HepG2 (cell line): ENCODE measurements around the gene PPP1CC. TPM values are rescaled to one million over a fixed set of nuclear protein-coding genes. Genes with fewer than 3 reads are reported as not detected.

Experiments
- ATAC-seq: fragments of 200-7000 bp; cut with Tn5 transposase; 3 replicates; pipeline ENCODE4 v1.9.1; 2020; ENCODE audit warnings: mild to moderate bottlenecking, moderate library complexity
- BruUV-seq: library from RNA; stranded (reverse); fragments of 400-500 nt; replicated peaks from 2 replicates; lab custom pipeline; 2021; lab: Mats Ljungman, UMichigan
- CTCF ChIA-PET: fragments of 300-600 bp; formaldehyde crosslinking; extraction: SDS; loops from one replicate; lab custom pipeline; 2021; ENCODE audit warnings: low total read pairs, inconsistent platforms, low intra/inter-chr PET ratio; lab: Yijun Ruan, JAX
- POLR2A ChIA-PET: fragments of 350-600 bp; sonication (Branson Sonifier 250); formaldehyde crosslinking; loops from one replicate; lab custom pipeline; 2020; ENCODE audit warnings: antibody characterized with exemption, inconsistent platforms; lab: Yijun Ruan, JAX
- DNase-seq: peaks from one replicate; pipeline ENCODE4 v3.0.0-alpha.2; 2015; ENCODE audit warnings: low spot score
- FAIRE-seq: peaks from 3 replicates; lab custom pipeline; 2011; peaks lifted over from hg19 to GRCh38; lab: Jason Lieb, UNC
- H2AFZ ChIP-seq: one replicate; pipeline ENCODE4 v1.6.1; 2011; ENCODE audit warnings: low read length, inconsistent platforms
- H3K27ac ChIP-seq: fragments of 300-600 bp; 3 replicates; pipeline ENCODE4 v1.8.0; 2011; ENCODE audit warnings: mixed run types, mild to moderate bottlenecking, mixed read lengths, low read length, inconsistent platforms; ENCODE audit not compliant: insufficient read depth; ENCODE audit errors: extremely low read length
- H3K27me3 ChIP-seq, 2 experiments: fragments of 200-600 bp in 1 of 2; 2 replicates in 1 of 2; 3 replicates in 1 of 2; pipeline versions ENCODE4 v1.6.0 to v1.8.0; 2011; ENCODE audit warnings: low read length in 2 of 2, mild to moderate bottlenecking in 2 of 2, moderate library complexity in 2 of 2, inconsistent platforms in 1 of 2; ENCODE audit not compliant: insufficient read depth in 2 of 2, control insufficient read depth in 1 of 2
- H3K36me3 ChIP-seq, 2 experiments: fragments of 200-600 bp in 1 of 2; replicated peaks in 1 of 2; 2 replicates in 1 of 2; 3 replicates in 1 of 2; pipeline versions ENCODE4 v1.5.1 to v1.8.0; 2011; ENCODE audit warnings: low read length in 2 of 2, inconsistent platforms in 1 of 2; ENCODE audit not compliant: insufficient read depth in 2 of 2, control insufficient read depth in 1 of 2
- H3K4me1 ChIP-seq: 2 replicates; pipeline ENCODE4 v1.5.1; 2012; ENCODE audit warnings: low read length, inconsistent platforms; ENCODE audit not compliant: insufficient read depth
- H3K4me2 ChIP-seq: 2 replicates; pipeline ENCODE4 v1.6.0; 2011; ENCODE audit warnings: low read depth, low read length, inconsistent platforms
- H3K4me3 ChIP-seq, 3 experiments: fragments of 200-600 bp in 1 of 3; sonication (generic), shearing (Covaris generic) in 1 of 3; replicated peaks in 1 of 3; 2 replicates each; pipeline ENCODE4 v1.5.1; 2011 to 2016; ENCODE audit warnings: low read length in 3 of 3, inconsistent platforms in 2 of 3, low read depth in 2 of 3, mild to moderate bottlenecking in 2 of 3, control low read depth in 1 of 3, mixed read lengths in 1 of 3; ENCODE audit not compliant: insufficient read depth in 1 of 3
- H3K79me2 ChIP-seq: one replicate; pipeline ENCODE4 v1.6.1; 2011; ENCODE audit warnings: low read length, inconsistent platforms; ENCODE audit not compliant: insufficient read depth
- H3K9ac ChIP-seq: 2 replicates; pipeline ENCODE4 v1.6.0; 2011; ENCODE audit warnings: mild to moderate bottlenecking, low read depth, low read length, inconsistent platforms; ENCODE audit not compliant: insufficient read depth
- H3K9me3 ChIP-seq: 2 replicates; pipeline ENCODE4 v1.5.1; 2012; ENCODE audit warnings: mild to moderate bottlenecking, low read length
- H4K20me1 ChIP-seq: 2 replicates; pipeline ENCODE4 v1.6.0; 2011; ENCODE audit warnings: inconsistent platforms, mild to moderate bottlenecking, low read length, moderate library complexity; ENCODE audit not compliant: insufficient read depth
- BCL6 ChIP-seq: IDR thresholded peaks from 2 replicates; pipeline ENCODE4 v1.6.1; 2016; ENCODE audit warnings: missing genetic modification reagents, missing compliant biosample characterization
- CENPT ChIP-seq: sonication (generic); formaldehyde crosslinking; IDR thresholded peaks from 2 replicates; pipeline ENCODE4 v1.8.0; 2022; ENCODE audit warnings: low read depth, mild to moderate bottlenecking, moderate library complexity, missing genetic modification reagents
- FOSL2 ChIP-seq: sonication (generic); formaldehyde crosslinking; IDR thresholded peaks from 2 replicates; pipeline ENCODE4 v1.4.0; 2020; ENCODE audit warnings: missing genetic modification reagents
- GLI4 ChIP-seq: sonication (generic); formaldehyde crosslinking; IDR thresholded peaks from 2 replicates; pipeline ENCODE4 v1.5.1; 2020; ENCODE audit warnings: missing genetic modification reagents, mild to moderate bottlenecking, moderate library complexity, borderline replicate concordance
- MIER3 ChIP-seq: IDR thresholded peaks from 2 replicates; pipeline ENCODE4 v1.6.1; 2016; ENCODE audit warnings: missing compliant biosample characterization, borderline replicate concordance
- MIXL1 ChIP-seq: IDR thresholded peaks from 2 replicates; pipeline ENCODE4 v1.6.1; 2016
- RARA ChIP-seq: IDR thresholded peaks from 2 replicates; pipeline ENCODE4 v1.6.1; 2016; ENCODE audit warnings: missing genetic modification reagents, missing compliant biosample characterization
- SOX5 ChIP-seq: IDR thresholded peaks from 2 replicates; pipeline ENCODE4 v1.6.1; 2016; ENCODE audit warnings: borderline replicate concordance
- SOX6 ChIP-seq, 2 experiments: fragments of 450-650 bp in 1 of 2; sonication (generic) in 1 of 2; formaldehyde crosslinking in 1 of 2; IDR thresholded peaks; 2 replicates each; pipeline versions ENCODE4 v1.4.0 to v1.6.1; 2017 to 2020; ENCODE audit warnings: antibody characterized with exemption in 1 of 2, mild to moderate bottlenecking in 1 of 2, missing genetic modification reagents in 1 of 2
- TBX2 ChIP-seq: sonication (generic); formaldehyde crosslinking; IDR thresholded peaks from 2 replicates; pipeline ENCODE4 v1.5.0; 2020; ENCODE audit warnings: missing genetic modification reagents, mild to moderate bottlenecking, borderline replicate concordance
- ZFP41 ChIP-seq: sonication (generic); formaldehyde crosslinking; IDR thresholded peaks from 2 replicates; pipeline ENCODE4 v1.4.0; 2020; ENCODE audit warnings: mild to moderate bottlenecking, missing genetic modification reagents, borderline replicate concordance
- ZNF160 ChIP-seq: sonication (generic); formaldehyde crosslinking; IDR thresholded peaks from 2 replicates; pipeline ENCODE4 v1.8.0; 2022; ENCODE audit warnings: mild to moderate bottlenecking, inconsistent platforms, missing genetic modification reagents
- ZNF614 ChIP-seq: IDR thresholded peaks from 2 replicates; pipeline ENCODE4 v1.6.1; 2018; ENCODE audit warnings: missing biosample characterization, missing genetic modification reagents, inconsistent platforms, borderline replicate concordance
- ZNF629 ChIP-seq: sonication (generic); formaldehyde crosslinking; conservative IDR thresholded peaks from 2 replicates; pipeline ENCODE4 v1.5.0; 2020; ENCODE audit warnings: missing genetic modification reagents
- ZNF644 ChIP-seq: IDR thresholded peaks from 2 replicates; pipeline ENCODE4 v1.6.1; 2016; ENCODE audit warnings: low read depth
- ZNF766 ChIP-seq: sonication (generic); formaldehyde crosslinking; IDR thresholded peaks from 2 replicates; pipeline ENCODE4 v1.5.0; 2020; ENCODE audit warnings: missing genetic modification reagents, borderline replicate concordance
- WGBS: methylation state at CpG from one replicate; pipeline ENCODE4 v1.1.6; 2017; ENCODE audit warnings: low lambda C conversion rate; 5-methylcytosine and 5-hydroxymethylcytosine counted together
- in situ Hi-C: cut with HindIII; loops from 2 replicates; pipeline ENCODE4 v1.10.0; 2017; ENCODE audit warnings: low pct_unique_long_range_greater_than_20kb; ENCODE audit not compliant: extremely low pct_ligation_motif_present
- intact Hi-C: fragments of 100-400 bp; cut with micrococcal nuclease; formaldehyde crosslinking; loops from one replicate; pipeline ENCODE4 v1.10.0; 2022; ENCODE audit not compliant: unreplicated experiment
- polyA plus RNA-seq, 8 experiments: library from polyadenylated mRNA; depleted of rRNA in 3 of 8; stranded (reverse) in 7 of 8; unstranded in 1 of 8; fragments of >200 nt; fragmentation: Illumina TruSeq in 4 of 8; extraction: Trizol in 4 of 8; gene quantifications; 2 replicates each; pipeline versions ENCODE4 v1.2.1 to v1.2.3, GENCODE V29; 2011 to 2016; ENCODE audit warnings: low read depth in 4 of 8, missing spikeins in 1 of 8, mixed read lengths in 1 of 8; ENCODE audit not compliant: insufficient read depth in 1 of 8
- total RNA-seq, 5 experiments: library from RNA; depleted of rRNA; stranded (reverse); fragments of >200 nt; fragmentation: Illumina TruSeq; extraction: Trizol; gene quantifications; 2 replicates each; pipeline ENCODE4 v1.2.3, GENCODE V29; 2016; ENCODE audit warnings: low read depth in 1 of 5
- TF ChIP-seq, protein P1 (sequence below): sonication (generic); formaldehyde crosslinking; IDR thresholded peaks from 2 replicates; pipeline ENCODE4 v1.5.1; 2020; ENCODE audit warnings: mild to moderate bottlenecking, missing genetic modification reagents, borderline replicate concordance
- TF ChIP-seq, protein P2 (sequence below): sonication (generic); formaldehyde crosslinking; IDR thresholded peaks from 2 replicates; pipeline ENCODE4 v1.4.0; 2020; ENCODE audit warnings: mild to moderate bottlenecking, missing genetic modification reagents

Gene PPP1CC
- total and polyA plus RNA-seq, 2 of the 13 experiments (the other 11 are each of a cell fraction or from before 2014, with no cell fraction given), result 178 to 187 TPM

DNA sequence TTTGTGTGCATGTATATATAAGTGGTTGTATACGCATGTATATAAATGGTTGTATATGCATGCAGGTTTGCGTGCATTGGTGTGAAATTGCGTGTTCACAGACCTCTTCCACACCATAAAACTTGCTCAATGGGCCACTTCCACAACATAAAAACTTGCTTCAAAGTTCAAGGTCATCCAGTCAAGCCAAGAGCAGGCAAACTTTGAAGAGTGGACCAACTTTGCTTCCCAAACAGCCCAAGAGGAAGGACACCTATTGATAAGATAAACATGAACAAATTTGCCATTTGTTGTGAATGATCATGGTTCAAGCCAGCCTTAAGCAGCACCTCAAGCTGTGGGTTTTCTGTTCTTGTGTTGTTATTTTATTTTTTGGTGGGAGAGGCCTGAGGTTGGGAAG lies 25.2 kb upstream of the PPP1CC start:
- no peak overlapping the region for H3K27ac ChIP-seq
- ATAC-seq (no peak; the same call in 2 of the 3 replicates), FAIRE-seq (peak; percentile 63), DNase-seq (peak; percentile 60)
- in situ Hi-C loops (no loop called here), intact Hi-C loops (no loop called here)
- H3K9ac ChIP-seq, result no peak overlapping the region
- H3K27me3 ChIP-seq, result no peaks in the 10 kb centered on the region; a peak in 1 of 5 replicates
- H3K4me1 ChIP-seq, result peaks cover 20% of the 10 kb centered on the region
- no peaks in the 10 kb centered on the region for H3K36me3 ChIP-seq
- H2AFZ ChIP-seq, result no peak overlapping the region
- no TSS peak for BruUV-seq
- no peaks in the 10 kb centered on the region for H3K9me3 ChIP-seq
- no peak overlapping the region for H3K4me3 ChIP-seq
- peak overlapping the region; percentile 36 for H3K4me2 ChIP-seq
- H4K20me1 ChIP-seq, result no peaks in the 10 kb centered on the region
- POLR2A ChIA-PET, result no interaction called here
- no peaks in the 10 kb centered on the region for H3K79me2 ChIP-seq
- 29% methylated on average over 3 of the region's 3 CpGs for WGBS
- CTCF ChIA-PET, result no interaction called here
- TF ChIP-seq SOX6 (IDR thresholded peaks at IDR 0.05), result no peak
- peak; percentile 37; the same call in 1 of the 2 replicates for TF ChIP-seq SOX6 (CRISPR knock-in tag; IDR thresholded peaks at IDR 0.05)
- TF ChIP-seq, protein P1, sequence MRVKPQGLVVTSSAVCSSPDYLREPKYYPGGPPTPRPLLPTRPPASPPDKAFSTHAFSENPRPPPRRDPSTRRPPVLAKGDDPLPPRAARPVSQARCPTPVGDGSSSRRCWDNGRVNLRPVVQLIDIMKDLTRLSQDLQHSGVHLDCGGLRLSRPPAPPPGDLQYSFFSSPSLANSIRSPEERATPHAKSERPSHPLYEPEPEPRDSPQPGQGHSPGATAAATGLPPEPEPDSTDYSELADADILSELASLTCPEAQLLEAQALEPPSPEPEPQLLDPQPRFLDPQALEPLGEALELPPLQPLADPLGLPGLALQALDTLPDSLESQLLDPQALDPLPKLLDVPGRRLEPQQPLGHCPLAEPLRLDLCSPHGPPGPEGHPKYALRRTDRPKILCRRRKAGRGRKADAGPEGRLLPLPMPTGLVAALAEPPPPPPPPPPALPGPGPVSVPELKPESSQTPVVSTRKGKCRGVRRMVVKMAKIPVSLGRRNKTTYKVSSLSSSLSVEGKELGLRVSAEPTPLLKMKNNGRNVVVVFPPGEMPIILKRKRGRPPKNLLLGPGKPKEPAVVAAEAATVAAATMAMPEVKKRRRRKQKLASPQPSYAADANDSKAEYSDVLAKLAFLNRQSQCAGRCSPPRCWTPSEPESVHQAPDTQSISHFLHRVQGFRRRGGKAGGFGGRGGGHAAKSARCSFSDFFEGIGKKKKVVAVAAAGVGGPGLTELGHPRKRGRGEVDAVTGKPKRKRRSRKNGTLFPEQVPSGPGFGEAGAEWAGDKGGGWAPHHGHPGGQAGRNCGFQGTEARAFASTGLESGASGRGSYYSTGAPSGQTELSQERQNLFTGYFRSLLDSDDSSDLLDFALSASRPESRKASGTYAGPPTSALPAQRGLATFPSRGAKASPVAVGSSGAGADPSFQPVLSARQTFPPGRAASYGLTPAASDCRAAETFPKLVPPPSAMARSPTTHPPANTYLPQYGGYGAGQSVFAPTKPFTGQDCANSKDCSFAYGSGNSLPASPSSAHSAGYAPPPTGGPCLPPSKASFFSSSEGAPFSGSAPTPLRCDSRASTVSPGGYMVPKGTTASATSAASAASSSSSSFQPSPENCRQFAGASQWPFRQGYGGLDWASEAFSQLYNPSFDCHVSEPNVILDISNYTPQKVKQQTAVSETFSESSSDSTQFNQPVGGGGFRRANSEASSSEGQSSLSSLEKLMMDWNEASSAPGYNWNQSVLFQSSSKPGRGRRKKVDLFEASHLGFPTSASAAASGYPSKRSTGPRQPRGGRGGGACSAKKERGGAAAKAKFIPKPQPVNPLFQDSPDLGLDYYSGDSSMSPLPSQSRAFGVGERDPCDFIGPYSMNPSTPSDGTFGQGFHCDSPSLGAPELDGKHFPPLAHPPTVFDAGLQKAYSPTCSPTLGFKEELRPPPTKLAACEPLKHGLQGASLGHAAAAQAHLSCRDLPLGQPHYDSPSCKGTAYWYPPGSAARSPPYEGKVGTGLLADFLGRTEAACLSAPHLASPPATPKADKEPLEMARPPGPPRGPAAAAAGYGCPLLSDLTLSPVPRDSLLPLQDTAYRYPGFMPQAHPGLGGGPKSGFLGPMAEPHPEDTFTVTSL, result peak; percentile 66; the same call in 1 of the 2 replicates
- peak; percentile 46; the same call in 1 of the 2 replicates for TF ChIP-seq TBX2 (CRISPR knock-in tag)
- TF ChIP-seq, protein P2, sequence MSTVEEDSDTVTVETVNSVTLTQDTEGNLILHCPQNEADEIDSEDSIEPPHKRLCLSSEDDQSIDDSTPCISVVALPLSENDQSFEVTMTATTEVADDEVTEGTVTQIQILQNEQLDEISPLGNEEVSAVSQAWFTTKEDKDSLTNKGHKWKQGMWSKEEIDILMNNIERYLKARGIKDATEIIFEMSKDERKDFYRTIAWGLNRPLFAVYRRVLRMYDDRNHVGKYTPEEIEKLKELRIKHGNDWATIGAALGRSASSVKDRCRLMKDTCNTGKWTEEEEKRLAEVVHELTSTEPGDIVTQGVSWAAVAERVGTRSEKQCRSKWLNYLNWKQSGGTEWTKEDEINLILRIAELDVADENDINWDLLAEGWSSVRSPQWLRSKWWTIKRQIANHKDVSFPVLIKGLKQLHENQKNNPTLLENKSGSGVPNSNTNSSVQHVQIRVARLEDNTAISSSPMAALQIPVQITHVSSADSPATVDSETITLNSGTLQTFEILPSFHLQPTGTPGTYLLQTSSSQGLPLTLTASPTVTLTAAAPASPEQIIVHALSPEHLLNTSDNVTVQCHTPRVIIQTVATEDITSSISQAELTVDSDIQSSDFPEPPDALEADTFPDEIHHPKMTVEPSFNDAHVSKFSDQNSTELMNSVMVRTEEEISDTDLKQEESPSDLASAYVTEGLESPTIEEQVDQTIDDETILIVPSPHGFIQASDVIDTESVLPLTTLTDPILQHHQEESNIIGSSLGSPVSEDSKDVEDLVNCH (CRISPR knock-in tag), result no peak
- no peak for TF ChIP-seq CENPT (CRISPR knock-in tag)
- no peak for TF ChIP-seq ZNF766 (CRISPR knock-in tag)
- peak; percentile 28; the same call in 1 of the 2 replicates for TF ChIP-seq SOX5
- TF ChIP-seq ZFP41 (CRISPR knock-in tag), result no peak
- TF ChIP-seq GLI4 (CRISPR knock-in tag), result no peak
- 0 out of 2 replicates have a peak, but pooled peaks have one; percentile 9 for TF ChIP-seq FOSL2 (CRISPR knock-in tag)
- peak; percentile 74 for TF ChIP-seq ZNF644 (CRISPR knock-in tag)
- TF ChIP-seq ZNF160, result no peak
- TF ChIP-seq BCL6 (CRISPR knock-in tag), result 0 out of 2 replicates have a peak, but pooled peaks have one; percentile 36
- 0 out of 2 replicates have a peak, but pooled peaks have one; percentile 31 for TF ChIP-seq MIER3 (CRISPR knock-in tag)
- TF ChIP-seq RARA (CRISPR knock-in tag), result peak; percentile 37
- peak; percentile 54; the same call in 1 of the 2 replicates for TF ChIP-seq MIXL1 (CRISPR knock-in tag)
- 0 out of 2 replicates have a peak, but pooled peaks have one; percentile 11 for TF ChIP-seq ZNF629 (CRISPR knock-in tag)
- 0 out of 2 replicates have a peak, but pooled peaks have one; percentile 28 for TF ChIP-seq ZNF614 (CRISPR knock-in tag)
